ENCODE data around the gene POLR2H. TPM values are rescaled to one million over a fixed set of nuclear protein-coding genes. Genes with fewer than 3 reads are reported as not detected.

The POLR2H gene
- total RNA-seq, 1 donor from 2014 or later, result 48.1 TPM

DNA sequence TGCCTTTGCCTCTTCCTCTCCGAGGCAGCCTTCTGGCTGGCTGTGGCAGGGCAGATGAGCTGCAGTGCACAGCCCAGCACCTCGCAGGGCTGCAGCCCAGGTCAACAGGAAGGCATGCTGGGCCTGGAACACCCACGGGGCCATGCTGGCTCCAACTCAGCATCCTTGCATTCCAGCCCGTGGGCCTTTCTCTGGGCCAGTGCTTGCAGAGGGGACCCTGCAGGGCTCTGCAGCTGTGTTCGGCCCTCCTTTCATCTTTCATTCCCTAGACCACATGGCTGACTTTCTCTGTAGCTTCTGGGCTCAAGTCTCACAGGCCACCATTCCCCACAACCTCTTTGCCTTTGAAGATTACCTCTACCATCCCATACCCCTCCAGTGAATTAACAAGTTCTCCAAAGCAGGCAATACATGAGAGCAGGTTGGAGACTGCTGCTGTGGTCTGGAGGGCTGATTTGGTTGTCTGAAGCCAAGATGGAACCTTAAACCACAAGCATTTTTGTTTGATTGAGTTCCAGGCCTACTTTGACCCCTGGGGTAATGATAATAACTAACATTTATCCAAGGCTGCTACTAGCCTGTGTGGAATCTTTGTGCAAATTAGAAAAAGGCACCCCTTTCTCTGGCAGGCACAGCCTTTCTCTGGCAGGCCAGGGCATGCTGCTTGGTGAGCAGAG lies 18.2 kb upstream of the POLR2H start:
- Mint-ChIP-seq H3K36me3 (ENCODE audit: unreplicated experiment) (no peaks in the 10 kb centered on the region), H3K4me3 (ENCODE audit: unreplicated experiment) (no peak overlapping the region), H3K27ac (ENCODE audit: unreplicated experiment) (no peak overlapping the region), H3K27me3 (ENCODE audit: unreplicated experiment) (peaks cover 8% of the 10 kb centered on the region), H3K9me3 (ENCODE audit: unreplicated experiment) (peaks cover 7% of the 10 kb centered on the region), H3K4me1 (ENCODE audit: low read depth, unreplicated experiment) (peaks cover 15% of the 10 kb centered on the region)
- TF ChIP-seq, protein P1, sequence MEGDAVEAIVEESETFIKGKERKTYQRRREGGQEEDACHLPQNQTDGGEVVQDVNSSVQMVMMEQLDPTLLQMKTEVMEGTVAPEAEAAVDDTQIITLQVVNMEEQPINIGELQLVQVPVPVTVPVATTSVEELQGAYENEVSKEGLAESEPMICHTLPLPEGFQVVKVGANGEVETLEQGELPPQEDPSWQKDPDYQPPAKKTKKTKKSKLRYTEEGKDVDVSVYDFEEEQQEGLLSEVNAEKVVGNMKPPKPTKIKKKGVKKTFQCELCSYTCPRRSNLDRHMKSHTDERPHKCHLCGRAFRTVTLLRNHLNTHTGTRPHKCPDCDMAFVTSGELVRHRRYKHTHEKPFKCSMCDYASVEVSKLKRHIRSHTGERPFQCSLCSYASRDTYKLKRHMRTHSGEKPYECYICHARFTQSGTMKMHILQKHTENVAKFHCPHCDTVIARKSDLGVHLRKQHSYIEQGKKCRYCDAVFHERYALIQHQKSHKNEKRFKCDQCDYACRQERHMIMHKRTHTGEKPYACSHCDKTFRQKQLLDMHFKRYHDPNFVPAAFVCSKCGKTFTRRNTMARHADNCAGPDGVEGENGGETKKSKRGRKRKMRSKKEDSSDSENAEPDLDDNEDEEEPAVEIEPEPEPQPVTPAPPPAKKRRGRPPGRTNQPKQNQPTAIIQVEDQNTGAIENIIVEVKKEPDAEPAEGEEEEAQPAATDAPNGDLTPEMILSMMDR (IDR thresholded peaks at IDR 0.05; ENCODE audit: partially characterized antibody, unreplicated experiment), result no peak
- no peak for DNase-seq

DNA sequence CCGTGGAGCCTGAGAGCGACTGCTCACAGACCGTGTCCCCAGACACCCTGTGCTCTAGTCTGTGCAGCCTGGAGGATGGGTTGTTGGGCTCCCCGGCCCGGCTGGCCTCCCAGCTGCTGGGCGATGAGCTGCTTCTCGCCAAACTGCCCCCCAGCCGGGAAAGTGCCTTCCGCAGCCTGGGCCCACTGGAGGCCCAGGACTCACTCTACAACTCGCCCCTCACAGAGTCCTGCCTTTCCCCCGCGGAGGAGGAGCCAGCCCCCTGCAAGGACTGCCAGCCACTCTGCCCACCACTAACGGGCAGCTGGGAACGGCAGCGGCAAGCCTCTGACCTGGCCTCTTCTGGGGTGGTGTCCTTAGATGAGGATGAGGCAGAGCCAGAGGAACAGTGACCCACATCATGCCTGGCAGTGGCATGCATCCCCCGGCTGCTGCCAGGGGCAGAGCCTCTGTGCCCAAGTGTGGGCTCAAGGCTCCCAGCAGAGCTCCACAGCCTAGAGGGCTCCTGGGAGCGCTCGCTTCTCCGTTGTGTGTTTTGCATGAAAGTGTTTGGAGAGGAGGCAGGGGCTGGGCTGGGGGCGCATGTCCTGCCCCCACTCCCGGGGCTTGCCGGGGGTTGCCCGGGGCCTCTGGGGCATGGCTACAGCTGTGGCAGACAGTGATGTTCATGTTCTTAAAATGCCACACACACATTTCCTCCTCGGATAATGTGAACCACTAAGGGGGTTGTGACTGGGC lies 16.8 kb upstream of the POLR2H start:
- H3K9me3 Mint-ChIP-seq (ENCODE audit: unreplicated experiment), result peaks cover 9% of the 10 kb centered on the region
- TF ChIP-seq, protein P1 (IDR thresholded peaks at IDR 0.05; ENCODE audit: partially characterized antibody, unreplicated experiment), result no peak
- H3K27me3 Mint-ChIP-seq (ENCODE audit: unreplicated experiment), result peaks cover 6% of the 10 kb centered on the region
- H3K4me1 Mint-ChIP-seq (ENCODE audit: low read depth, unreplicated experiment), result peaks cover 10% of the 10 kb centered on the region
- no peak for DNase-seq
- no peaks in the 10 kb centered on the region for H3K36me3 Mint-ChIP-seq (ENCODE audit: unreplicated experiment)
- no peak overlapping the region for H3K4me3 Mint-ChIP-seq (ENCODE audit: unreplicated experiment)
- H3K27ac Mint-ChIP-seq (ENCODE audit: unreplicated experiment), result no peak overlapping the region

DNA sequence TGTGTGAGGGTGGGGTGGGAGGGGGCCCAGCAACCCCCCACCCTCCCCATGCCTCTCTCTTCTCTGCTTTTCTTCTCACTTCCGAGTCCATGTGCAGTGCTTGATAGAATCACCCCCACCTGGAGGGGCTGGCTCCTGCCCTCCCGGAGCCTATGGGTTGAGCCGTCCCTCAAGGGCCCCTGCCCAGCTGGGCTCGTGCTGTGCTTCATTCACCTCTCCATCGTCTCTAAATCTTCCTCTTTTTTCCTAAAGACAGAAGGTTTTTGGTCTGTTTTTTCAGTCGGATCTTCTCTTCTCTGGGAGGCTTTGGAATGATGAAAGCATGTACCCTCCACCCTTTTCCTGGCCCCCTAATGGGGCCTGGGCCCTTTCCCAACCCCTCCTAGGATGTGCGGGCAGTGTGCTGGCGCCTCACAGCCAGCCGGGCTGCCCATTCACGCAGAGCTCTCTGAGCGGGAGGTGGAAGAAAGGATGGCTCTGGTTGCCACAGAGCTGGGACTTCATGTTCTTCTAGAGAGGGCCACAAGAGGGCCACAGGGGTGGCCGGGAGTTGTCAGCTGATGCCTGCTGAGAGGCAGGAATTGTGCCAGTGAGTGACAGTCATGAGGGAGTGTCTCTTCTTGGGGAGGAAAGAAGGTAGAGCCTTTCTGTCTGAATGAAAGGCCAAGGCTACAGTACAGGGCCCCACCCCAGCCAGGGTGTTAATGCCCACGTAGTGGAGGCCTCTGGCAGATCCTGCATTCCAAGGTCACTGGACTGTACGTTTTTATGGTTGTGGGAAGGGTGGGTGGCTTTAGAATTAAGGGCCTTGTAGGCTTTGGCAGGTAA lies 16.0 kb upstream of the POLR2H start:
- Mint-ChIP-seq H3K9me3 (ENCODE audit: unreplicated experiment) (peaks cover 11% of the 10 kb centered on the region), H3K36me3 (ENCODE audit: unreplicated experiment) (no peaks in the 10 kb centered on the region), H3K27ac (ENCODE audit: unreplicated experiment) (no peak overlapping the region), H3K27me3 (ENCODE audit: unreplicated experiment) (peaks cover 6% of the 10 kb centered on the region), H3K4me3 (ENCODE audit: unreplicated experiment) (no peak overlapping the region), H3K4me1 (ENCODE audit: low read depth, unreplicated experiment) (peaks cover 10% of the 10 kb centered on the region)
- DNase-seq, result no peak
- TF ChIP-seq, protein P1 (IDR thresholded peaks at IDR 0.05; ENCODE audit: partially characterized antibody, unreplicated experiment), result no peak

DNA sequence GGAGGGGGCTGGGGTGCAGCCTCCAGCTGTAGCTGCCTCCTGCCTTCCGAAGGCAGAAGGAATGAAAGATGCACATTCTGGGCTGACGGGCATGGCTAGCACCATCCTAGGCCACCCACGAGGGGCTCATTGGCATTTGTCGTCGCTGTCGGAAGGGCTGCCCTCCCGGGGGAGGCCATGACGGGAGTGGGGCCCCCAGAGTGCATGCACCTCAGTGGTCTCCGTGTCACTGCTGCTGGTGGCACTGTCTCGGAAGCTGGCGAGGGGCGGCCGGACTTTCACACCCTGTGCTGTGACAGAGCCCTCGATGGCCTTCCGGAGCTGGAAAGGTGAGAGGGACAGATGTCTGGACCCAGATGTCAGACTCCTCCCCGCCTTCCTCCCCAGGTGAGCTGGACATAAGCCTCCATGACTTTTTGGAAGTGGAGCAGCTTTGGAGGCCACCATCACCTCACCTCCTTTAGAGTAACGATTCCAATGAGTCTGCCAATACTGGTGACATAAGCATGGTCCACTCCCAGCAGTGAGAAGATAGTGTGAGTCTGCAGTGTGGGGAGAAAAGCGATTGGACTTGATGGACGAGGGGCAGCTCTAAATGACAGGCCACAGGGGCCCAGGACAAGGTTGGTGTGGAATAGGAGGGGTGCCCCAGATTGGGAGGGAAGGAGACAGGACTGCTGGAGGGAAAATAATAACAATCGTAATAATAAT lies 14.9 kb upstream of the POLR2H start:
- TF ChIP-seq, protein P1 (IDR thresholded peaks at IDR 0.05; ENCODE audit: partially characterized antibody, unreplicated experiment), result no peak
- DNase-seq, result no peak
- H3K27me3 Mint-ChIP-seq (ENCODE audit: unreplicated experiment), result peaks cover 9% of the 10 kb centered on the region

More for the DNA sequence above, 14.9 kb upstream of the POLR2H start:
- Mint-ChIP-seq H3K9me3 (ENCODE audit: unreplicated experiment) (peaks cover 7% of the 10 kb centered on the region), H3K4me1 (ENCODE audit: low read depth, unreplicated experiment) (peaks cover 13% of the 10 kb centered on the region), H3K36me3 (ENCODE audit: unreplicated experiment) (no peaks in the 10 kb centered on the region), H3K4me3 (ENCODE audit: unreplicated experiment) (no peak overlapping the region), H3K27ac (ENCODE audit: unreplicated experiment) (peak overlapping the region; percentile 69)
